ENCODE measurements around the gene KIF9. TPM values are rescaled to one million over a fixed set of nuclear protein-coding genes. Genes with fewer than 3 reads are reported as not detected.
"Not testable (repeated sequence)": the region's sequence is repeated elsewhere in the genome, so short reads cannot be mapped to it uniquely, and the experiment has no call there.

KIF9 gene
- total RNA-seq, 1 experiment from 2014 or later, result 8.9 TPM

DNA sequence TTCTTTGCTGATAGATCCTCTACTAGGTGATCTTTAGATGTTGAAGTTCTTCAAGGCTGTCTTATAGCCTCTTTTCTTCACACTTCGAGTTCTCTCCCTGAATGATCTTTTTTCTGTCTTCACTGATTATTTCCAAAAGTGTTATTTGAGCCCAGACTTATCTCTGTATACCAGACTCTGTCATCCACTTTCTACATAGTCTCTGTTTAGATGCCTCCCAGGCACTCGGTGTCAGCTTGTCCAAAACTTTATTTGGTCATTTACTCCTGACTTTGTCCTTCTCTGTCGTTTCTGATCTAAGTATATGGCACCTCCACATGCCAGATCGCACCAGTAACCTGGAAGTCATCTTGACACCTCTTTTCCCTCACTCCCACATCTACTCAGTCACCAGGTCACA lies 27.8 kb upstream of the KIF9 start:
- H3K36me3 ChIP-seq (ENCODE audit: control insufficient read depth, insufficient read depth, low read length), result no peaks in the 10 kb centered on the region
- H3K4me1 ChIP-seq (ENCODE audit: control insufficient read depth, insufficient read depth, low read length), result no peaks in the 10 kb centered on the region
- no peak overlapping the region for H3K4me3 ChIP-seq (ENCODE audit: low read depth in 2 of 2, low read length in 2 of 2)
- in situ Hi-C loops (cut with HindIII; ENCODE audit: low pct_unique_long_range_greater_than_20kb, low sequenced_read_pairs), result no loop called here
- ATAC-seq, result no peak
- DNase-seq (ENCODE audit: low read depth, low spot score), result no peak
- TF ChIP-seq TCF7L2 (IDR thresholded peaks at IDR 0.05; ENCODE audit: low read depth, low read length), result no peak
- TF ChIP-seq, protein P1, sequence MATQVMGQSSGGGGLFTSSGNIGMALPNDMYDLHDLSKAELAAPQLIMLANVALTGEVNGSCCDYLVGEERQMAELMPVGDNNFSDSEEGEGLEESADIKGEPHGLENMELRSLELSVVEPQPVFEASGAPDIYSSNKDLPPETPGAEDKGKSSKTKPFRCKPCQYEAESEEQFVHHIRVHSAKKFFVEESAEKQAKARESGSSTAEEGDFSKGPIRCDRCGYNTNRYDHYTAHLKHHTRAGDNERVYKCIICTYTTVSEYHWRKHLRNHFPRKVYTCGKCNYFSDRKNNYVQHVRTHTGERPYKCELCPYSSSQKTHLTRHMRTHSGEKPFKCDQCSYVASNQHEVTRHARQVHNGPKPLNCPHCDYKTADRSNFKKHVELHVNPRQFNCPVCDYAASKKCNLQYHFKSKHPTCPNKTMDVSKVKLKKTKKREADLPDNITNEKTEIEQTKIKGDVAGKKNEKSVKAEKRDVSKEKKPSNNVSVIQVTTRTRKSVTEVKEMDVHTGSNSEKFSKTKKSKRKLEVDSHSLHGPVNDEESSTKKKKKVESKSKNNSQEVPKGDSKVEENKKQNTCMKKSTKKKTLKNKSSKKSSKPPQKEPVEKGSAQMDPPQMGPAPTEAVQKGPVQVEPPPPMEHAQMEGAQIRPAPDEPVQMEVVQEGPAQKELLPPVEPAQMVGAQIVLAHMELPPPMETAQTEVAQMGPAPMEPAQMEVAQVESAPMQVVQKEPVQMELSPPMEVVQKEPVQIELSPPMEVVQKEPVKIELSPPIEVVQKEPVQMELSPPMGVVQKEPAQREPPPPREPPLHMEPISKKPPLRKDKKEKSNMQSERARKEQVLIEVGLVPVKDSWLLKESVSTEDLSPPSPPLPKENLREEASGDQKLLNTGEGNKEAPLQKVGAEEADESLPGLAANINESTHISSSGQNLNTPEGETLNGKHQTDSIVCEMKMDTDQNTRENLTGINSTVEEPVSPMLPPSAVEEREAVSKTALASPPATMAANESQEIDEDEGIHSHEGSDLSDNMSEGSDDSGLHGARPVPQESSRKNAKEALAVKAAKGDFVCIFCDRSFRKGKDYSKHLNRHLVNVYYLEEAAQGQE (IDR thresholded peaks at IDR 0.05; ENCODE audit: insufficient read depth in 1 of 2, low read depth in 2 of 2, low read length in 1 of 2), result no peak
- no peak for TF ChIP-seq POLR2AphosphoS5 (IDR thresholded peaks at IDR 0.05; ENCODE audit: low read depth, low read length)
- TF ChIP-seq SIN3A (IDR thresholded peaks at IDR 0.05; ENCODE audit: borderline replicate concordance, insufficient read depth, low read depth, low read length), result no peak
- TF ChIP-seq, protein P2, sequence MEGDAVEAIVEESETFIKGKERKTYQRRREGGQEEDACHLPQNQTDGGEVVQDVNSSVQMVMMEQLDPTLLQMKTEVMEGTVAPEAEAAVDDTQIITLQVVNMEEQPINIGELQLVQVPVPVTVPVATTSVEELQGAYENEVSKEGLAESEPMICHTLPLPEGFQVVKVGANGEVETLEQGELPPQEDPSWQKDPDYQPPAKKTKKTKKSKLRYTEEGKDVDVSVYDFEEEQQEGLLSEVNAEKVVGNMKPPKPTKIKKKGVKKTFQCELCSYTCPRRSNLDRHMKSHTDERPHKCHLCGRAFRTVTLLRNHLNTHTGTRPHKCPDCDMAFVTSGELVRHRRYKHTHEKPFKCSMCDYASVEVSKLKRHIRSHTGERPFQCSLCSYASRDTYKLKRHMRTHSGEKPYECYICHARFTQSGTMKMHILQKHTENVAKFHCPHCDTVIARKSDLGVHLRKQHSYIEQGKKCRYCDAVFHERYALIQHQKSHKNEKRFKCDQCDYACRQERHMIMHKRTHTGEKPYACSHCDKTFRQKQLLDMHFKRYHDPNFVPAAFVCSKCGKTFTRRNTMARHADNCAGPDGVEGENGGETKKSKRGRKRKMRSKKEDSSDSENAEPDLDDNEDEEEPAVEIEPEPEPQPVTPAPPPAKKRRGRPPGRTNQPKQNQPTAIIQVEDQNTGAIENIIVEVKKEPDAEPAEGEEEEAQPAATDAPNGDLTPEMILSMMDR (IDR thresholded peaks at IDR 0.05), result no peak
- intact Hi-C loops (cut with micrococcal nuclease; ENCODE audit: unreplicated experiment), result no loop called here
- no peaks in the 10 kb centered on the region for H3K9me3 ChIP-seq (ENCODE audit: control insufficient read depth, insufficient read depth, low read depth, low read length)
- H3K27me3 ChIP-seq (ENCODE audit: control insufficient read depth, insufficient read depth, low read length), result no peaks in the 10 kb centered on the region
- ChIA-PET CTCF (no interaction called here), POLR2A (no interaction called here)
- no peak overlapping the region for H3K27ac ChIP-seq (ENCODE audit: low read length)
- no TSS peak for BruUV-seq (replicated peaks)

DNA sequence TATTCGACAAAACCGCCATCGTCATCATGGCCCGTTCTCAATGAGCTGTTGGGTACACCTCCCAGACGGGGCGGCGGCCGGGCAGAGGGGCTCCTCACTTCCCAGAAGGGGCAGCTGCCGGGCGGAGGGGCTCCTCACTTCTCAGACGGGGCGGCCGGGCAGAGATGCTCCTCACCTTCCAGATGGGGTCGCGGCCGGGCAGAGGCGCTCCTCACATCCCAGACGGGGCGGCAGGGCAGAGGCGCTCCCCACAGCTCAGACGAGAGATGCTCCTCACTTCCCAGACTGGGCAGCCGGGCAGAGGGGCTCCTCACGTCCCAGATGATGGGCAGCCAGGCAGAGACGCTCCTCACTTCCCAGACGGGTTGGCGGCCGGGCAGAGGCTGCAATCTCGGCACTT lies 26.6 kb upstream of the KIF9 start:
- H3K4me1 ChIP-seq (ENCODE audit: control insufficient read depth, insufficient read depth, low read length); DNase-seq (ENCODE audit: low read depth, low spot score); intact Hi-C loops (cut with micrococcal nuclease; ENCODE audit: unreplicated experiment); POLR2A ChIA-PET; H3K4me3 ChIP-seq (ENCODE audit: low read depth in 2 of 2, low read length in 2 of 2); CTCF ChIA-PET; ATAC-seq; H3K9me3 ChIP-seq (ENCODE audit: control insufficient read depth, insufficient read depth, low read depth, low read length); H3K36me3 ChIP-seq (ENCODE audit: control insufficient read depth, insufficient read depth, low read length); in situ Hi-C loops (cut with HindIII; ENCODE audit: low pct_unique_long_range_greater_than_20kb, low sequenced_read_pairs); H3K27me3 ChIP-seq (ENCODE audit: control insufficient read depth, insufficient read depth, low read length); H3K27ac ChIP-seq (ENCODE audit: low read length); BruUV-seq (replicated peaks): not testable (repeated sequence)

DNA sequence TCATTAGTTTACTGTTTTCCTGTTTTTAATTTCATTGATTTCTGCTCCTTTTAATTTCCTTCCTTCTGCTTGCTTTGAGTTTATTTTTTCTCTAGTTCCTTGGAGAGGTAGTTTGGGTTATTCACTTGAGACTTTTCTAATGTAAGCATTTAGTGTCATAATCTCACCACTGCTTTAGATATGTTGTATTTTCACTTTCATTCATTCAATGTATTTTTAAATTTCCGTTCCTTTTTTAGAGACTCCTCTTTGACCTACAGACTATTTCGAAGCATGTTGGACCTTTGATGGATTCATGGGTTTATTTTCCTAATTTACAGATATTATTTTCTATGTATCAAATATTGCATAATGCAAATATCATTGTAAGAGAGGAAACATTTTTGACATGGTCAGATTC lies 23.4 kb upstream of the KIF9 start:
- intact Hi-C loops (cut with micrococcal nuclease; ENCODE audit: unreplicated experiment) (no loop called here), in situ Hi-C loops (cut with HindIII; ENCODE audit: low pct_unique_long_range_greater_than_20kb, low sequenced_read_pairs) (no loop called here)
- H3K9me3 ChIP-seq (ENCODE audit: control insufficient read depth, insufficient read depth, low read depth, low read length), result no peaks in the 10 kb centered on the region
- H3K4me1 ChIP-seq (ENCODE audit: control insufficient read depth, insufficient read depth, low read length), result no peaks in the 10 kb centered on the region
- H3K27ac ChIP-seq (ENCODE audit: low read length), result no peak overlapping the region
- ATAC-seq (no peak), DNase-seq (ENCODE audit: low read depth, low spot score) (no peak)
- no peak for TF ChIP-seq POLR2AphosphoS5 (IDR thresholded peaks at IDR 0.05; ENCODE audit: low read depth, low read length)
- TF ChIP-seq SIN3A (IDR thresholded peaks at IDR 0.05; ENCODE audit: borderline replicate concordance, insufficient read depth, low read depth, low read length), result no peak
- TF ChIP-seq, protein P2 (IDR thresholded peaks at IDR 0.05), result no peak
- TF ChIP-seq, protein P1 (IDR thresholded peaks at IDR 0.05; ENCODE audit: insufficient read depth in 1 of 2, low read depth in 2 of 2, low read length in 1 of 2), result no peak
- no TSS peak for BruUV-seq (replicated peaks)
- no peaks in the 10 kb centered on the region; the same call in 1 of the 2 replicates for H3K36me3 ChIP-seq (ENCODE audit: control insufficient read depth, insufficient read depth, low read length)
- ChIA-PET POLR2A (no interaction called here), CTCF (no interaction called here)
- H3K27me3 ChIP-seq (ENCODE audit: control insufficient read depth, insufficient read depth, low read length), result no peaks in the 10 kb centered on the region
- no peak overlapping the region for H3K4me3 ChIP-seq (ENCODE audit: low read depth in 2 of 2, low read length in 2 of 2)
